Measurements from ENCODE around the gene DMRTC2. TPM values are rescaled to one million over a fixed set of nuclear protein-coding genes. Genes with fewer than 3 reads are reported as not detected.

The DMRTC2 gene
- polyA plus RNA-seq, 1 donor = not detected

GRCh38 chr19:41847351-41848105 is 2.7 kb downstream of the DMRTC2 start:
- DNase-seq = no peak

- no peak for DNase-seq
Observed at GRCh38 chr19:41848666-41849065, 3.8 kb downstream of the DMRTC2 start.

DNA sequence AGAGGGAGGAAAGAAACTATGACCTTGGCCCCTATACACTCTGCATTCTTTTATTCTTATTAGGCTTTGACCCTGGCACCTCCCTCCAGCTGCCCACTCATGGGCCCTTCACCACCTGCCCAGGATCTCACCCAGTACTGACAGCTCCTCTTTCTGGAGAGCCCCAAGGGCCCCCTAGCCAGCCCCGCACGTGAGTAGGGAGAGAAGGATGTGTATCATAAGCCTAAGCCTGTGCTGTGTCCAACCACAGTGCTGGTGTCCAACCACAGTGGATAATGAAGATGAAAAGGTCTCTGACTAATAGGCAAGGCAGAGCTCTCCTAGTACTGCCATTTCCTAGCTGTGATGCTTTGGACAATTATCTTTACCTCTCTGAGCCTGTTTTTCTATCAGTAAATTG is 4.2 kb downstream of the DMRTC2 start:
- DNase-seq = no peak

GRCh38 chr19:41850381-41850780 is 5.5 kb downstream of the DMRTC2 start:
- DNase-seq = no peak

DNA sequence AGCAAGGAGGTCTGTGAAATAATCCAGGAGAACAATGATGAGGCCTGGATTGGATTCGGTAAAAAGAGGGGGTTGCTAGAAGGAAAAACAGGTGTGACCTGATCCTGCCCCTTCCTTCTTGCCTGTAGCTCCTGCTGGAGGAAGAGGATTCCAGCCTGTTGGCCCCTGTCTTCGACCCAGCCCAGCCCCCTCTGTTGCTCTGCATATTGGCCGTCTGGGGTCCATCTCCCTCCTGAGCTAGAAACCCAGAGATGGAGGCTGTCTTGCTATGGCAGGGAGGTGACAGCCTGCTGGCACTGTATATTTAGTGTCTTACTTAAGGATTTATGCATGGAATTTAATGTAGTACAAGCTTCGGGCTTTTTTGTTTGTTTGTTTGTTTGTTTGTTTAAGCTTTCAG is 6.6 kb downstream of the DMRTC2 start:
- DNase-seq = no peak

DNA sequence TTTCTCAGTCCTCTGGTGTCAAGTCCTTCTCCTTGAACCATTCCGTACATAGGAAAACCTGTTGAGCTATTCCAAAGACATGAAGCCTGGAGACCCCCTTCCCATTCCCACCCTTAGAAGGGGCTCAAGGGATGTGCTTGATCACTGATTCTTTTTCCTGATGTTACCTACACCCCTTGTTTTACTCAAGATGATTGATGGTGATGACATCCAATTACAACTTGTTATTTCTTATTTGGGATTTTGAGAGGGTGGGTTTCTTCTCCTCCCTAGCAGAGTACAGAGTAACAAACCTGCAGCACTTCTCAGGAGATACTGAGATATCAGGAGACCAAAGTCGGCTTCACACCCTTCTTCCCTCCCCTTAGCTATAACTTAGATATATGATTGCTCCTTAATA is 8.5 kb downstream of the DMRTC2 start:
- DNase-seq = no peak

- DNase-seq = no peak
Observed at GRCh38 chr19:41853768-41854167, 8.9 kb downstream of the DMRTC2 start.

GRCh38 chr19:41859213-41859617 is 14.4 kb downstream of the DMRTC2 start:
- DNase-seq = no peak

DNA sequence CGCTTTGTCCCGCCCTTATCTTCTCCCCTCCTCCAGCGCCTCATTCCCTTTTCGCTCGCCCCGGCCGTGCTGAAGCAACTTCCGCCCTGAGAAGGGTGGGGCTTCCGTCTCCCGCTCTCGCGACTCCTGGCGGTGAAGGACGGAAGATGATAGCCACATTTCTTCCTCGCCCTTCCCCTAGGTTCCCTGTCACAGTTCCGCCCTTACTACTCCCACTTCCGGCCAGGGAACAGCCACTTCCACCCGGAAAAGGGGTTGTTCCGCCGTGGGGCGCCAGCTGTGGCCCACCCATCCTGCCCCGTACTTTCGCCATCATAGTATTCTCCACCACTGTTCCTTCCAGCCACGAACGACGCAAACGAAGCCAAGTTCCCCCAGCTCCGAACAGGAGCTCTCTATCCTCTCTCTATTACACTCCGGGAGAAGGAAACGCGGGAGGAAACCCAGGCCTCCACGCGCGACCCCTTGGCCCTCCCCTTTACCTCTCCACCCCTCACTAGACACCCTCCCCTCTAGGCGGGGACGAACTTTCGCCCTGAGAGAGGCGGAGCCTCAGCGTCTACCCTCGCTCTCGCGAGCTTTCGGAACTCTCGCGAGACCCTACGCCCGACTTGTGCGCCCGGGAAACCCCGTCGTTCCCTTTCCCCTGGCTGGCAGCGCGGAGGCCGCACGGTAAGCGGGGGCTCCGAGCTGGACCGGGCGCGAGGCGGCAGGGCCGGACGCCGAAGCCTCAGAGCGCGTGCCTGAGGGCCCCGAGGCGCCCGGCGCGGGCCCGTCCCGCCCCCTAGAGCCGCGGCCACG is 15.0 kb downstream of the DMRTC2 start, which contains the start of gene RPS19:
RPS19 (plus strand) TSS at position 638 of the 801 bp plus-strand sequence. CDS start 520 bp downstream, outside the sequence.
- DNase-seq = peak; percentile 100

DNA sequence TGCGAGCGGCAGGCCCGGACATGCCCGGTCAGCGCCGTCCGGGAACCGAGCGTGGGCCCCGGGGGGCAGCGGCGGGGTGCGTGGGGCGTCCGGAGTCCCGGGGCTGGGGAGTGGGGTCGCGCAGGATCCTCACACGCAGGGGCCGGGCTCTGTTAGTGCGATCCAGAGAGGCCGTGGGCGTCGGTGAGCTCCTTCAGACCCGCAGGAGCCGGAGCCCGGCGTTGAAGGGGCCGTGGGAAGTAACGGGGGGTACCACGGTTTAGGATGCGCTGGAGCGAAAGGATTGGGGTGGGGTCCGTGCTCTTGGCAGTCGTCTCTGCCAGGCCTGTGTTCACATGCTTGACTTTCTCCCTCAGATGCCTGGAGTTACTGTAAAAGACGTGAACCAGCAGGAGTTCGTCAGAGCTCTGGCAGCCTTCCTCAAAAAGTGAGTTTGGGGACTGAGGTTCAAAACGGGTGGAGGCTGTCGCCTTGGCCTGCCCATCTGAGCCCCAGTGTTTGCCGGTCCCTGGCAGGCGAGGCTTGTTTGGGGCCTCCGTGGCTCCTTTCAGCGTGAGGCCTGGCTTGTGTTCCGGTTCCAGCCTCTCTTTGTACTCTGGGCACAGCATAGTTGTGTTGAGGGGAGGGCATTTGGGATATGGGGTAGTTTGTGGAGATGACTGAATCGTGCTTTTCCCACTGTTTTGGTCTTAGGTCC is 15.7 kb downstream of the DMRTC2 start:
- DNase-seq = no peak

DNA sequence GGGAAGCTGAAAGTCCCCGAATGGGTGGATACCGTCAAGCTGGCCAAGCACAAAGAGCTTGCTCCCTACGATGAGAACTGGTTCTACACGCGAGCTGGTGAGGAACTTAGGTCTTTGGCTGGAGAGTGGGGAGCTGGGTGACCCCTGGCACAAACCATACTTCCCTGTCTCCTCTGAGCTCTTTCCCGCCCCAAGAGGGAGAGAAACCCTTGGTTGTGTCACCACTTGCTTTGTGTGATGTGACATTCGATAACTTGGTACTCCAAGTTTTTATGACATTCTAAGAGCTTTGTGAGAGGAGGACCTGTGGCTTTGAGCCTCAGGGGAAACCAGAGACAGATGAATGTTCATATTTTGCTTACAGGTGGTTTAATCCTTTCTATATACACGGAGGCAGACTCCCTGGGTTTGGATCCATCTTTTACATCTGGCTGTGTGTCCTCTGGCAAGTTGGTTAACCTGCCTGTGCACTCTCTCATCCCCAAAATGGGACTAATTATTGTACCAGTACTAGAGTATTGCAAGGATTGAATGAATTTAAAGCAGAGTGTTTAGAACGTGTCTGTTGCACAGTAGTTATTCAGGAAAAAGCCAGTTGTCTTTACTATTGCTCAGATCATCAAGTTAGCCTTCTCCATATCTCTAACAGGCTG is 16.4 kb downstream of the DMRTC2 start:
- DNase-seq = no peak

DNA sequence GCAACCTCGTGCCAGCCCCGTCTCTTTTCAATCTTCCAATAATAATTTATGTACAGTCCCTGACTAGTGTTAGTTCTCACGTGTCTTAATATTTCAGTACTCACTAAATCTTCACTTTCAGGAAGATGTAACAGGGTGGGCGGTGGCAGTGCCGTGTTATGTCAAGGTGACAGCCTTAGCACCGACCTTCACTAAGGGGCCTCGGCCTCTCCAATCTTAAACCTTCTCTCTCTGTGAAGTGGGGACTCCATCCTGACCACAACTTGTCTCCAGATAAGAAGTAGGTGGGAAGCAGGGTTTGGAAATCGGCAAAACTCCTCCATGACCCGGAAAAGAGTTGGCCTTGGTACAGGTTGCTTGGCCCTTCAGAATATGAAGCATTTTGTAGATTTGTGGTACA is 17.0 kb downstream of the DMRTC2 start:
- DNase-seq = no peak

GRCh38 chr19:41862445-41862986 is 17.7 kb downstream of the DMRTC2 start:
- DNase-seq = no peak

GRCh38 chr19:41863209-41863931 is 18.5 kb downstream of the DMRTC2 start:
- no peak for DNase-seq

DNA sequence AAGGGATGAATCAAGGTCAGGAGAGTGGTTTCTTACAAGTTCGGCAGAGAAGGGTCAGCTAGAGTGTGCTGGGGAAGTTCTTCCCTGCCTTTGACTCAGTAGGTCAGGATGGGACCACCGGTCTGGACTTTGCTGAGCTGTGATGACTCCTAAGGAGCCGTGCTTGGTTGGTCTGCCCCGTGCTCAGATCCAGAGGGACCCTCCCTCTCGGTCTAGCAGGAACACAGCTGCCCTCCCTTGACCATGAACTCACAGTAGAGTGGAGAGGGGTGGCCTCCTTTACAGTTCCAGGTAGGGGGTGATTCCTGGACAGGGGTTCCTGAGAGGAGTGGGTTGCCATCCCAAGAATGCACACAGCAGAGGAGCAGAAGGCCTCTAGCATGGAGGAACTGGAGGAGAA is 19.5 kb downstream of the DMRTC2 start:
- DNase-seq = no peak

DNA sequence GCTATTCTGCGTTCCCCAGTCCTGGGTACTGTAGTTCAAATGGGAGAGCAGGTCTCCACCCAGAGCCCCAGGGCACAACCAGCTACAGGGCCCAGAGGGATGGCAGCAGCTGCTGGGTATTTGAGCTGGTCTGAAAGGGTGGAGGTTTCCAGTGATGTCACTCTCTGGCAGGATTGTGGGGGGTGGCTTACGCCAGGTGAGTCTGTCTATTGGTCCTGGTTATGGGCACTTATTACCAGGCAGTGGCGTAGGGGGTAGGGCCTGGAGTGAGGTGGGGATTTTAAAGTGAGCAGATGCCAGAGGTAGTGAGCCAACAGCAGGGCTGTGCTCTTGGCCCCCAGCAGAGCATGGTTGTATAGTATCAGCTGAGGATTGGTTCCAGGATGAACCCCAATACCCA is 21.4 kb downstream of the DMRTC2 start:
- DNase-seq = no peak

- no peak for DNase-seq
Observed at GRCh38 chr19:41868120-41868988, 23.5 kb downstream of the DMRTC2 start.

DNA sequence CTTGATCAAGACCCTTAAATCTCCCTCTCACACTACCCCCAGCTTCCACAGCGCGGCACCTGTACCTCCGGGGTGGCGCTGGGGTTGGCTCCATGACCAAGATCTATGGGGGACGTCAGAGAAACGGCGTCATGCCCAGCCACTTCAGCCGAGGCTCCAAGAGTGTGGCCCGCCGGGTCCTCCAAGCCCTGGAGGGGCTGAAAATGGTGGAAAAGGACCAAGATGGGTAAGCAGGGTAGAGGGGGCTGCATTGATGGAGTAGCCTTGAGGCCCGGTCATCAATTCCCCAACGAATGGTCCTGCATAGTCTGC is 24.1 kb downstream of the DMRTC2 start:
- no peak for DNase-seq

DNA sequence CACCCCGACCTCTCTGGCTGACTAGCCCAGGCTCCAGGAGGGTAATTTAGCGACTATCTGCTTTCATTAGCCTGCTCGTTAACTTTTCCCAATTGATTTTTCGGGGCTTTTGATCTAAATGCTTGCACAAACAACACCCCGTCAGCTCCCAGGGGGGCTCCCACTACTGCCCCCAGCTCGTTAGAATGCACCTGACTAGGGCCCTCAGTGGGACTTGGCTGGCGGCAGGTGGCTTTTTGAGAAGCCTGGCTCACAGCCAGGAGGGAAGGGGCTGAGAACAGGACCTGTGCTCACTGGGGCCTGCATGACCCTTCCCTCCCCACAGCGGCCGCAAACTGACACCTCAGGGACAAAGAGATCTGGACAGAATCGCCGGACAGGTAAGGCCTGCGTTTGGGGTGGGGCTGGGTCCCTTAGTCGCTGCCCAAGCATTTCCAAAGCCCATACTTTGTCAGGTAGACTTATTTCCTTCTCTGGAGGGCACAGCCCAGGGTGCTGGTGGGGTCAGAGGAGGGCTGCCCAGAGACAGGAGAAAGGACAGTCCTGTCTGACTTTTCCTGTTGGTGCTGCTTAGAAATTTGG is 24.6 kb downstream of the DMRTC2 start:
- DNase-seq = no peak

- no peak for DNase-seq
Observed at GRCh38 chr19:41870401-41870873, 25.6 kb downstream of the DMRTC2 start.

Data from hindlimb muscle (tissue), 1 donor.